H1 (cell line): Measurements from ENCODE around the gene MBNL1. TPM values are rescaled to one million over a fixed set of nuclear protein-coding genes. Genes with fewer than 3 reads are reported as not detected.

ENCODE experiments used
- ASH2L ChIP-seq: fragments of 200-600, 300-600 bp; sonication (generic); IDR thresholded peaks from one replicate; pipeline ENCODE4 v1.7.1; 2017; ENCODE audit warnings: low read length
- BRCA1 ChIP-seq: IDR thresholded peaks from 2 replicates; pipeline ENCODE4 v1.6.1; 2012; ENCODE audit warnings: low read depth, low read length, improper control_type of control experiment
- CHD7 ChIP-seq: fragments of 300-600 bp; sonication (generic); IDR thresholded peaks from 2 replicates; pipeline ENCODE4 v1.7.1; 2012; ENCODE audit warnings: low read length, moderate library complexity, mild to moderate bottlenecking, inconsistent platforms; ENCODE audit not compliant: insufficient replicate concordance
- E2F6 ChIP-seq: IDR thresholded peaks from 2 replicates; pipeline ENCODE4 v1.6.1; 2012; ENCODE audit warnings: inconsistent platforms
- GABPA ChIP-seq: IDR thresholded peaks from 2 replicates; pipeline ENCODE4 v1.6.1; 2011; ENCODE audit warnings: mild to moderate bottlenecking, low read length, moderate library complexity, borderline replicate concordance; ENCODE audit not compliant: insufficient read depth
- POLR2AphosphoS5 ChIP-seq: IDR thresholded peaks from 2 replicates; pipeline ENCODE4 v1.6.1; 2011; ENCODE audit warnings: low read depth, low read length
- SAP30 ChIP-seq: fragments of 300-600 bp; sonication (generic); IDR thresholded peaks from 2 replicates; pipeline ENCODE4 v1.7.1; 2012; ENCODE audit warnings: low read length, moderate library complexity, mild to moderate bottlenecking, inconsistent platforms; ENCODE audit not compliant: insufficient read depth, insufficient replicate concordance
- SP2 ChIP-seq: IDR thresholded peaks from 2 replicates; pipeline ENCODE4 v1.6.1; 2012; ENCODE audit warnings: mild to moderate bottlenecking, low read length, inconsistent platforms
- SUZ12 ChIP-seq: fragments of 200-600 bp; sonication (generic); IDR thresholded peaks from 2 replicates; pipeline ENCODE4 v1.6.1; 2012; ENCODE audit warnings: mild to moderate bottlenecking, inconsistent platforms, low read length, moderate library complexity, mixed read lengths
- polyA plus RNA-seq, 7 experiments: library from polyadenylated mRNA; depleted of rRNA in 3 of 7; stranded (reverse) in 5 of 7; unstranded in 2 of 7; fragments of >200 nt in 5 of 7; fragments of 200-250 nt in 2 of 7; gene quantifications; 1 replicate in 5 of 7; 2 replicates in 1 of 7; 4 replicates in 1 of 7; pipeline versions ENCODE4 v1.2.1 to v1.2.3, GENCODE V29; 2011 to 2013; ENCODE audit warnings: missing spikeins in 2 of 7, mixed read lengths in 2 of 7
- total RNA-seq: library from RNA; stranded (reverse); fragmentation: NEBNext Ultra II Directional; extraction: Animal tissue kit (Norgen Biotek cat#: 25700); gene quantifications from 2 replicates; pipeline ENCODE4 v1.2.1, GENCODE V29; 2021

The MBNL1 gene
- total and polyA plus RNA-seq, 2 of the 8 experiments (the other 6 are each of a cell fraction or from before 2014, with no cell fraction given), result 5.0 to 16.4 TPM

GRCh38 chr3:152225201-152225600, 43.5 kb upstream of the MBNL1 start (continued):
- TF ChIP-seq CHD7 (no peak), SUZ12 (no peak), SP2 (no peak), GABPA (no peak), SAP30 (no peak), E2F6 (no peak), ASH2L (no peak), BRCA1 (no peak), POLR2AphosphoS5 (no peak)
